ENCODE data around the gene EFCAB10. TPM values are rescaled to one million over a fixed set of nuclear protein-coding genes. Genes with fewer than 3 reads are reported as not detected.

Gene EFCAB10
- total RNA-seq, 4 donors from 2014 or later: 0.40 TPM; not detected in 3

GRCh38 chr7:105614341-105614840, 33.1 kb upstream of the EFCAB10 start:
- Histone ChIP-seq H3K9me3 (no peaks in the 10 kb centered on the region), H3K27ac (no peak overlapping the region), H3K27me3 (no peaks in the 10 kb centered on the region), H3K4me3 (no peak overlapping the region), H3K36me3 (peaks cover 0 to 70% of the 10 kb centered on the region in 2 donors), H3K4me1 (no peaks in the 10 kb centered on the region)
- TF ChIP-seq EP300 (IDR thresholded peaks at IDR 0.05): no peak
- no peak for TF ChIP-seq CTCF (IDR thresholded peaks at IDR 0.05)
- TF ChIP-seq POLR2AphosphoS5 (IDR thresholded peaks at IDR 0.05): no peak
- no peak for TF ChIP-seq POLR2A (IDR thresholded peaks at IDR 0.05)
- no peak for ATAC-seq
- 93 to 100% methylated on average over 4 to 20 of the region's 20 CpGs for WGBS, 2 donors (ENCODE audit: low coverage in 1 of 2)

GRCh38 chr7:105613611-105614330, 32.5 kb upstream of the EFCAB10 start:
- Histone ChIP-seq H3K27ac (no peak overlapping the region), H3K27me3 (no peaks in the 10 kb centered on the region), H3K36me3 (peaks cover 0 to 69% of the 10 kb centered on the region in 2 donors), H3K4me1 (no peaks in the 10 kb centered on the region), H3K9me3 (no peaks in the 10 kb centered on the region), H3K4me3 (no peak overlapping the region)
- WGBS, 2 donors (ENCODE audit: low coverage in 1 of 2): 94 to 100% methylated on average over 9 to 13 of the region's 32 CpGs
- no peak for TF ChIP-seq EP300 (IDR thresholded peaks at IDR 0.05)
- TF ChIP-seq POLR2A (IDR thresholded peaks at IDR 0.05): no peak
- no peak for TF ChIP-seq CTCF (IDR thresholded peaks at IDR 0.05)
- no peak for TF ChIP-seq POLR2AphosphoS5 (IDR thresholded peaks at IDR 0.05)
- no peak for ATAC-seq

- Histone ChIP-seq H3K36me3 (peaks cover 0 to 61% of the 10 kb centered on the region in 2 donors), H3K27ac (no peak overlapping the region), H3K27me3 (no peaks in the 10 kb centered on the region), H3K4me3 (no peak overlapping the region), H3K4me1 (no peaks in the 10 kb centered on the region), H3K9me3 (no peaks in the 10 kb centered on the region)
- 100% methylated on average over 2 of the region's 9 CpGs; no CpG with 5 or more reads in 1 of the 2 donors for WGBS, 2 donors (ENCODE audit: low coverage in 1 of 2)
- TF ChIP-seq CTCF (IDR thresholded peaks at IDR 0.05): no peak
- no peak for TF ChIP-seq POLR2A (IDR thresholded peaks at IDR 0.05)
- no peak for TF ChIP-seq EP300 (IDR thresholded peaks at IDR 0.05)
- no peak for TF ChIP-seq POLR2AphosphoS5 (IDR thresholded peaks at IDR 0.05)
- no peak for ATAC-seq
These were observed 31.5 kb upstream of the EFCAB10 start for GRCh38 chr7:105612806-105613205.

GRCh38 chr7:105611856-105612775, 30.8 kb upstream of the EFCAB10 start:
- H3K27me3 ChIP-seq: no peaks in the 10 kb centered on the region
- TF ChIP-seq POLR2AphosphoS5 (IDR thresholded peaks at IDR 0.05): no peak
- peaks cover 0 to 61% of the 10 kb centered on the region in 2 donors for H3K36me3 ChIP-seq
- WGBS, 2 donors (ENCODE audit: low coverage in 1 of 2): 84% methylated on average over 5 to 9 of the region's 16 CpGs
- no peaks in the 10 kb centered on the region for H3K9me3 ChIP-seq
- no peak overlapping the region for H3K27ac ChIP-seq
- no peaks in the 10 kb centered on the region for H3K4me1 ChIP-seq
- no peak for ATAC-seq
- no peak overlapping the region for H3K4me3 ChIP-seq

GRCh38 chr7:105610165-105610930, 29.1 kb upstream of the EFCAB10 start:
- Histone ChIP-seq H3K9me3 (no peaks in the 10 kb centered on the region), H3K4me1 (no peaks in the 10 kb centered on the region), H3K36me3 (peaks cover 0 to 50% of the 10 kb centered on the region in 2 donors), H3K27ac (no peak overlapping the region), H3K4me3 (no peak overlapping the region), H3K27me3 (no peaks in the 10 kb centered on the region)
- 87 to 95% methylated on average over 2 to 5 of the region's 8 CpGs for WGBS, 2 donors (ENCODE audit: low coverage in 1 of 2)
- TF ChIP-seq POLR2A (IDR thresholded peaks at IDR 0.05): no peak
- no peak for TF ChIP-seq EP300 (IDR thresholded peaks at IDR 0.05)
- TF ChIP-seq CTCF (IDR thresholded peaks at IDR 0.05): no peak
- TF ChIP-seq POLR2AphosphoS5 (IDR thresholded peaks at IDR 0.05): no peak
- no peak for ATAC-seq

All from gastroesophageal sphincter (tissue), 4 donors.